SK-N-SH (cell line): ENCODE results near the gene ITGAV. TPM values are rescaled to one million over a fixed set of nuclear protein-coding genes. Genes with fewer than 3 reads are reported as not detected.
A peak's percentile ranks its signal among the peaks of the same experiment; 100 is the strongest.

Experiments used
- CTCF ChIA-PET: fragments of 300-600, 350-600 bp; formaldehyde crosslinking; extraction: SDS; loops from one replicate; lab custom pipeline; 2021; lab: Yijun Ruan, JAX
- POLR2A ChIA-PET: fragments of 350-600 bp; sonication (Branson Sonifier 250); formaldehyde crosslinking; extraction: SDS; loops from one replicate; lab custom pipeline; 2020; ENCODE audit warnings: antibody characterized with exemption, inconsistent platforms; lab: Yijun Ruan, JAX
- DNase-seq: peaks from one replicate; pipeline ENCODE4 v3.0.0; 2012
- H2AFZ ChIP-seq: fragments of 200-600 bp; sonication (generic); 2 replicates; pipeline ENCODE4 v1.8.1; 2016; ENCODE audit warnings: antibody characterized with exemption, mild to moderate bottlenecking, low read depth
- H3F3A ChIP-seq: fragments of 200-600 bp; sonication (generic); replicated peaks from 2 replicates; pipeline ENCODE3; 2016; ENCODE audit warnings: antibody characterized with exemption, mild to moderate bottlenecking; ENCODE audit not compliant: insufficient read depth
- H3K27ac ChIP-seq, 2 experiments: fragments of 200-500 bp in 1 of 2; fragments of 200-600 bp in 1 of 2; sonication (Bioruptor generic) in 1 of 2; sonication (generic), shearing (Covaris generic) in 1 of 2; 2 replicates each; pipeline versions ENCODE4 v1.5.1 to v1.6.1; 2014 to 2016; ENCODE audit warnings: low read depth in 2 of 2, inconsistent platforms in 1 of 2, low read length in 1 of 2, mild to moderate bottlenecking in 1 of 2, mixed read lengths in 1 of 2
- H3K27me3 ChIP-seq: fragments of 200-600 bp; sonication (generic), shearing (Covaris generic); 2 replicates; pipeline ENCODE4 v1.6.1; 2016; ENCODE audit warnings: mixed run types; ENCODE audit not compliant: insufficient read depth
- H3K36me3 ChIP-seq, 2 experiments: fragments of 200-500 bp in 1 of 2; fragments of 200-600 bp in 1 of 2; sonication (Bioruptor generic) in 1 of 2; sonication (generic) in 1 of 2; replicated peaks in 1 of 2; 2 replicates each; pipeline versions ENCODE3 to v1.5.1; 2014 to 2016; ENCODE audit warnings: low read length in 1 of 2, mild to moderate bottlenecking in 1 of 2; ENCODE audit not compliant: insufficient read depth in 2 of 2, control insufficient read depth in 1 of 2
- H3K4me1 ChIP-seq, 2 experiments: fragments of 200-500 bp in 1 of 2; fragments of 200-600 bp in 1 of 2; sonication (Bioruptor generic) in 1 of 2; sonication (generic), shearing (Covaris generic) in 1 of 2; 2 replicates each; pipeline versions ENCODE4 v1.5.1 to v1.6.1; 2014 to 2016; ENCODE audit warnings: low read depth in 1 of 2, low read length in 1 of 2, mixed run types in 1 of 2; ENCODE audit not compliant: insufficient read depth in 2 of 2, control insufficient read depth in 1 of 2
- H3K4me2 ChIP-seq: fragments of 200-600 bp; sonication (generic), shearing (Covaris generic); 2 replicates; pipeline ENCODE4 v1.6.1; 2017; ENCODE audit warnings: mixed run types
- H3K4me3 ChIP-seq, 2 experiments: fragments of 200-500 bp in 1 of 2; fragments of 200-600 bp in 1 of 2; sonication (Bioruptor generic) in 1 of 2; sonication (generic), shearing (Covaris generic) in 1 of 2; 2 replicates each; pipeline versions ENCODE4 v1.5.1 to v1.8.1; 2014 to 2016; ENCODE audit warnings: low read depth in 2 of 2, inconsistent platforms in 1 of 2, low read length in 1 of 2, mild to moderate bottlenecking in 1 of 2, mixed read lengths in 1 of 2, moderate library complexity in 1 of 2
- H3K79me2 ChIP-seq: fragments of 200-600 bp; sonication (generic); 2 replicates; pipeline ENCODE4 v1.8.1; 2017; ENCODE audit warnings: mild to moderate bottlenecking; ENCODE audit not compliant: insufficient read depth
- H3K9ac ChIP-seq: fragments of 200-600 bp; sonication (generic); 2 replicates; pipeline ENCODE4 v1.6.1; 2017; ENCODE audit warnings: mixed run types
- H3K9me2 ChIP-seq: fragments of 200-600 bp; sonication (generic); 2 replicates; pipeline ENCODE4 v1.6.1; 2017; ENCODE audit warnings: mixed run types
- H3K9me3 ChIP-seq: fragments of 200-600 bp; sonication (generic); 2 replicates; pipeline ENCODE4 v1.6.1; 2017; ENCODE audit warnings: mixed run types, mild to moderate bottlenecking, moderate library complexity
- H4K20me1 ChIP-seq: fragments of 200-600 bp; sonication (generic); 2 replicates; pipeline ENCODE4 v1.6.1; 2017; ENCODE audit warnings: mild to moderate bottlenecking, mixed run types; ENCODE audit not compliant: insufficient read depth
- CTCF ChIP-seq: fragments of 200-600 bp; sonication (generic); IDR thresholded peaks from 2 replicates; pipeline ENCODE4 v1.6.1; 2017; ENCODE audit warnings: antibody characterized with exemption, mild to moderate bottlenecking, moderate library complexity
- ELF1 ChIP-seq: IDR thresholded peaks from 2 replicates; pipeline ENCODE4 v1.4.0; 2012
- EP300 ChIP-seq, 2 experiments: IDR thresholded peaks; 2 replicates each; pipeline versions ENCODE4 v1.4.0 to v1.6.1; 2012; ENCODE audit warnings: borderline replicate concordance in 1 of 2, low read depth in 1 of 2, low read length in 1 of 2
- FOSL2 ChIP-seq: IDR thresholded peaks from 2 replicates; pipeline ENCODE4 v1.4.0; 2012; ENCODE audit warnings: low read depth, mild to moderate bottlenecking, moderate library complexity, borderline replicate concordance
- FOXJ3 ChIP-seq: sonication (generic); formaldehyde crosslinking; IDR thresholded peaks from 2 replicates; pipeline ENCODE4 v1.5.1; 2020; ENCODE audit warnings: mild to moderate bottlenecking, missing genetic modification reagents
- JUND ChIP-seq: IDR thresholded peaks from 2 replicates; pipeline ENCODE4 v1.4.0; 2012
- MAX ChIP-seq: IDR thresholded peaks from 2 replicates; pipeline ENCODE4 v1.4.0; 2012; ENCODE audit warnings: low read depth
- MEF2A ChIP-seq: IDR thresholded peaks from 2 replicates; pipeline ENCODE4 v1.4.0; 2012; ENCODE audit warnings: low read depth, borderline replicate concordance
- MXI1 ChIP-seq: IDR thresholded peaks from 2 replicates; pipeline ENCODE4 v1.6.1; 2012; ENCODE audit warnings: mild to moderate bottlenecking, low read depth, low read length, improper control_type of control experiment
- NFIC ChIP-seq: IDR thresholded peaks from 2 replicates; pipeline ENCODE4 v1.4.0; 2012; ENCODE audit warnings: borderline replicate concordance
- PBX3 ChIP-seq: IDR thresholded peaks from 2 replicates; pipeline ENCODE4; 2012
- POLR2AphosphoS5 ChIP-seq: IDR thresholded peaks from 2 replicates; pipeline ENCODE4 v1.6.1; 2012; ENCODE audit warnings: low read depth, low read length
- RCOR1 ChIP-seq: fragments of 150-350 bp; IDR thresholded peaks from 2 replicates; pipeline ENCODE4 v1.6.1; 2017; ENCODE audit warnings: antibody characterized with exemption, low read length
- RFX5 ChIP-seq: IDR thresholded peaks from 2 replicates; pipeline ENCODE4 v1.6.1; 2012; ENCODE audit warnings: mild to moderate bottlenecking, improper control_type of control experiment, low read length
- RXRA ChIP-seq: IDR thresholded peaks from 2 replicates; pipeline ENCODE4 v1.4.0; 2012; ENCODE audit warnings: low read depth, mild to moderate bottlenecking, borderline replicate concordance
- SMC3 ChIP-seq: IDR thresholded peaks from 2 replicates; pipeline ENCODE4 v1.6.1; 2012; ENCODE audit warnings: low read depth, low read length, improper control_type of control experiment
- TAF1 ChIP-seq: IDR thresholded peaks from 2 replicates; pipeline ENCODE4 v1.6.1; 2012; ENCODE audit warnings: low read depth, mild to moderate bottlenecking, low read length, moderate library complexity, borderline replicate concordance
- TCF12 ChIP-seq: IDR thresholded peaks from 2 replicates; pipeline ENCODE4 v1.4.0; 2012
- TEAD4 ChIP-seq: IDR thresholded peaks from 2 replicates; pipeline ENCODE4 v1.4.0; 2012; ENCODE audit warnings: mild to moderate bottlenecking, borderline replicate concordance; ENCODE audit not compliant: insufficient read depth
- ZBTB33 ChIP-seq: IDR thresholded peaks from 2 replicates; pipeline ENCODE4 v1.4.0; 2012; ENCODE audit warnings: low read depth, borderline replicate concordance
- WGBS: methylation state at CpG from one replicate; pipeline ENCODE4 v1.1.6; 2017; ENCODE audit warnings: low lambda C conversion rate; 5-methylcytosine and 5-hydroxymethylcytosine counted together
- polyA plus RNA-seq, 3 experiments: library from polyadenylated mRNA; depleted of rRNA; stranded (reverse); fragments of >200 nt; gene quantifications; 2 replicates each; pipeline ENCODE4 v1.2.3, GENCODE V29; 2012
- TF ChIP-seq, protein P1 (sequence below): IDR thresholded peaks from 2 replicates; pipeline ENCODE4 v1.4.0; 2012; ENCODE audit warnings: low read depth, borderline replicate concordance

The ITGAV gene
- polyA plus RNA-seq, 1 of the 3 experiments (the other 2 are of a cell fraction), result 24.3 TPM

DNA sequence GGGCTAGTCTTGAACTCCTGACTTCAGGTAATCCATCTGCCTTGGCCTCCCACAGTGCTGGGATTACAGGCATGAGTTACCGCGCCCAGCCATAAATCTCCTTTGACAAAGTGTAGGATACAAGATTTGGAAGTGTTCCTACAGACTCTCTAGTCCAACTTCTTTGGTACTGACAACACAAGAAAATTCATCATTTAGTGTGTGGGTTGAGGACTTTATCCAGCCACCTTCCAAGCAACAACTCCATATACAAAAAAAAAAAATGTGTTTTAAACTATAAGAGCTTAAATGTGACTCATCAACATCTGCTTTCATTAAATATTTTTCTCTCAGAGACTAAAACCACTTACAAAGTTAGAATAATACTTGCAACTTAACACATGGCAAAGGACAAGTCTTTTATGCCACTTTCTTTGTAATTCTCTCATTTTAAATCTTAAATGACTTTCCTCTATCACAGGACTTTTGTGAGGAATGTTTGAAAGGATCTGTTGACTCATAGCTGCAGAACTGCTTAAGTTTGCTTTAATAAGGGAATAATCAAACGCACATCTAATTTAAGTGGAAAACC is 46.2 kb upstream of the ITGAV start:
- CTCF ChIA-PET, result interaction anchor here (1.0 kb wide), 1 partner anchor 33 kb away, joined by 3 read pairs; no protein-coding TSS in a partner anchor
- Histone ChIP-seq H3K79me2 (no peaks in the 10 kb centered on the region), H3K9ac (peak overlapping the region; percentile 68), H3K27ac (peak overlapping the region; percentile 85 to 98; a peak in 3 of 4 replicates), H3F3A (peaks cover 34% of the 10 kb centered on the region), H3K9me2 (no peaks in the 10 kb centered on the region), H3K4me3 (peak overlapping the region in 1 of 2 experiments; percentile 20; a peak in 2 of 4 replicates), H3K4me1 (peaks cover 0 to 34% of the 10 kb centered on the region in 2 experiments; a peak in 3 of 4 replicates), H3K36me3 (no peaks in the 10 kb centered on the region), H3K9me3 (no peaks in the 10 kb centered on the region), H4K20me1 (no peaks in the 10 kb centered on the region; the same call in 1 of the 2 replicates), H3K27me3 (no peaks in the 10 kb centered on the region), H3K4me2 (peak overlapping the region; percentile 66), H2AFZ (0 out of 2 replicates have a peak overlapping the region, but pooled peaks have one; percentile 43)
- WGBS, result 44% methylated on average over 3 of the region's 3 CpGs
- no peak for DNase-seq
- peak; percentile 79 for TF ChIP-seq TCF12
- no peak for TF ChIP-seq TEAD4
- peak; percentile 62 for TF ChIP-seq PBX3
- no peak for TF ChIP-seq RFX5
- TF ChIP-seq JUND, result peak; percentile 56
- no peak for TF ChIP-seq SMC3
- 0 out of 2 replicates have a peak, but pooled peaks have one; percentile 14 for TF ChIP-seq MEF2A
- TF ChIP-seq NFIC, result no peak
- TF ChIP-seq, protein P1, sequence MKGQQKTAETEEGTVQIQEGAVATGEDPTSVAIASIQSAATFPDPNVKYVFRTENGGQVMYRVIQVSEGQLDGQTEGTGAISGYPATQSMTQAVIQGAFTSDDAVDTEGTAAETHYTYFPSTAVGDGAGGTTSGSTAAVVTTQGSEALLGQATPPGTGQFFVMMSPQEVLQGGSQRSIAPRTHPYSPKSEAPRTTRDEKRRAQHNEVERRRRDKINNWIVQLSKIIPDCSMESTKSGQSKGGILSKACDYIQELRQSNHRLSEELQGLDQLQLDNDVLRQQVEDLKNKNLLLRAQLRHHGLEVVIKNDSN, result no peak
- TF ChIP-seq FOSL2, result peak; percentile 66; the same call in 1 of the 2 replicates
- TF ChIP-seq RXRA, result no peak
- POLR2A ChIA-PET, result no interaction called here

- Histone ChIP-seq H3K4me3 (peak overlapping the region in 1 of 2 experiments; percentile 20; a peak in 2 of 4 replicates), H3F3A (peaks cover 34% of the 10 kb centered on the region), H3K9ac (peak overlapping the region; percentile 68), H3K27me3 (no peaks in the 10 kb centered on the region), H3K4me1 (peaks cover 0 to 34% of the 10 kb centered on the region in 2 experiments; a peak in 3 of 4 replicates), H3K4me2 (peak overlapping the region; percentile 66), H3K36me3 (no peaks in the 10 kb centered on the region), H3K79me2 (no peaks in the 10 kb centered on the region), H3K9me2 (no peaks in the 10 kb centered on the region), H3K9me3 (no peaks in the 10 kb centered on the region), H3K27ac (peak overlapping the region; percentile 85 to 98; a peak in 3 of 4 replicates), H4K20me1 (no peaks in the 10 kb centered on the region; the same call in 1 of the 2 replicates), H2AFZ (peak overlapping the region; percentile 43; the same call in 1 of the 2 replicates)
- ChIA-PET POLR2A (no interaction called here), CTCF (interaction anchor here (1.0 kb wide), 1 partner anchor 32 kb away, joined by 3 read pairs; no protein-coding TSS in a partner anchor)
- 12% methylated on average over 1 of the region's 1 CpG for WGBS
- no peak for DNase-seq
- TF ChIP-seq EP300 (IDR thresholded peaks at IDR 0.05; ENCODE audit: borderline replicate concordance in 1 of 2, low read depth in 1 of 2, low read length in 1 of 2) (peak in 1 of 2 experiments; percentile 86; a peak in 2 of 4 replicates), FOSL2 (peak; percentile 90), CTCF (no peak), TAF1 (no peak), ZBTB33 (peak; percentile 68), MAX (no peak), MXI1 (no peak), ELF1 (no peak), RCOR1 (no peak), FOXJ3 (no peak), TEAD4 (peak; percentile 93), MEF2A (peak; percentile 48; the same call in 1 of the 2 replicates), POLR2AphosphoS5 (peak; percentile 29; the same call in 1 of the 2 replicates), TCF12 (peak; percentile 90), RXRA (peak; percentile 91)
Observed at GRCh38 chr2:186544255-186544675, 45.6 kb upstream of the ITGAV start.
